ENCODE results near the gene COQ10A.
"Not testable (repeated sequence)": the region's sequence is repeated elsewhere in the genome, so short reads cannot be mapped to it uniquely, and the experiment has no call there.

COQ10A gene

GRCh38 chr12:56282579-56282978 is 15.8 kb downstream of the COQ10A start:
- no peak for DNase-seq

- not testable (repeated sequence) for DNase-seq
Measured at GRCh38 chr12:56284263-56284662, 17.5 kb downstream of the COQ10A start.

GRCh38 chr12:56286044-56286830 is 19.5 kb downstream of the COQ10A start:
- DNase-seq = no peak

- no peak for DNase-seq
Measured at GRCh38 chr12:56288705-56289387, 22.1 kb downstream of the COQ10A start.

GRCh38 chr12:56293795-56294194 is 27.1 kb downstream of the COQ10A start:
- no peak for DNase-seq

- DNase-seq = no peak
Measured at GRCh38 chr12:56296295-56296694, 29.6 kb downstream of the COQ10A start.

GRCh38 chr12:56297400-56297799 is 30.7 kb downstream of the COQ10A start:
- no peak for DNase-seq

GRCh38 chr12:56298828-56299227 is 32.1 kb downstream of the COQ10A start:
- no peak for DNase-seq

- peak; percentile 28 for DNase-seq
Measured at GRCh38 chr12:56299308-56299852, 32.6 kb downstream of the COQ10A start.

- peak; percentile 97 for DNase-seq
Measured at GRCh38 chr12:56299853-56300643, 33.3 kb downstream of the COQ10A start, which contains the start of gene CS. Gene CS, minus strand, starts transcription at chr12:56300330. Its CDS starts 129 bp downstream, at chr12:56300201.

GRCh38 chr12:56300644-56301464 is 34.1 kb downstream of the COQ10A start:
- DNase-seq = no peak

- DNase-seq = no peak
Measured at GRCh38 chr12:56304276-56304675, 37.5 kb downstream of the COQ10A start.

- DNase-seq = no peak
Measured at GRCh38 chr12:56304872-56305590, 38.3 kb downstream of the COQ10A start.

GRCh38 chr12:56307221-56307965 is 40.7 kb downstream of the COQ10A start:
- no peak for DNase-seq

GRCh38 chr12:56308714-56309113 is 42.0 kb downstream of the COQ10A start:
- DNase-seq = no peak

GRCh38 chr12:56311003-56311402 is 44.3 kb downstream of the COQ10A start:
- DNase-seq = no peak

GRCh38 chr12:56315249-56315621 is 48.5 kb downstream of the COQ10A start:
- no peak for DNase-seq

- peak; percentile 94 for DNase-seq
Measured at GRCh38 chr12:56315622-56316473, 49.1 kb downstream of the COQ10A start, which contains the start of gene CNPY2. Gene CNPY2, minus strand, starts transcription at chr12:56315988. Its CDS starts 771 bp downstream, at chr12:56315217.

GRCh38 chr12:56317675-56318074 is 50.9 kb downstream of the COQ10A start:
- DNase-seq = no peak
